Activated naive CD4-positive, alpha-beta T cell (primary cell): ENCODE measurements around the gene LACTBL1.

ENCODE experiments used
- DNase-seq, 4 experiments: peaks; one replicate each; lab custom pipeline; 2025; lab: John Stamatoyannopoulos, UW

The LACTBL1 gene

DNA sequence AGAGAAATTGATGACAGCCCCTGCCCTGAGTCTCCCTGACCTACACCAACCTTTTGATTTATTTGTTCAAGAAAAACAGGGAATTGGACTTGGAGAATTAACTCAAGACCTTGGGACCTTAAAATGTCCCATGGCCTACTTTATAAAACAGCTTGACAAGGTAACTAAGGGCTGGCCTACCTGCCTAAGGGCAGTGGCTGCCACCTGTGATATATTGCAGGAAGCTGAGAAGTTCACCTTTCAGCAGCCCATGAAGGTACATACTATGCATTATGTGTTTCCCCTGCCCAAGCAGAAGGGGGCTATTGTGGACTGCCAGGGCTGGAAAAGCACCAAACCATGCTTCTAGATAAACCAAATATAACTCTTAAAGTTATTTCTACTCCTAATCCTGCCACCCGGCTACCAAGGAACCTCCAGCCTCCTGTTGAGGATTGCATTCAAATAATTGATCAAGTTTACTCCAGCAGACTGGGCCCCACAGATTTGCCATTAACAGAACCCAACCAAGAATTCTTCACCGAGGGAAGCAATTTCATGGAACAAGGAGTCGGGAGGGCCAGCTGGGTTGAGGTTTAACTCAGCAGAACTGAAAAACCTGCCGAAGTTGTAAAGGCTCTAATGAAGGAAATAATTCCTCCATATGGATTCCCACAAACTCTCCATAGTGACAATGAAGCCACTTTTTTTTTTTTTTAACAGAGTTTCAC is 28.2 kb downstream of the LACTBL1 start:
- DNase-seq: no peak

GRCh38 chr1:22941257-22941656 is 31.4 kb downstream of the LACTBL1 start:
- no peak for DNase-seq

GRCh38 chr1:22936681-22937080 is 36.0 kb downstream of the LACTBL1 start:
- no peak for DNase-seq

GRCh38 chr1:22935433-22935832 is 37.2 kb downstream of the LACTBL1 start:
- no peak for DNase-seq

- DNase-seq: no peak
These were observed 39.7 kb downstream of the LACTBL1 start for GRCh38 chr1:22932803-22933470.

- DNase-seq: no peak
These were observed 42.3 kb downstream of the LACTBL1 start for GRCh38 chr1:22930240-22930912.

DNA sequence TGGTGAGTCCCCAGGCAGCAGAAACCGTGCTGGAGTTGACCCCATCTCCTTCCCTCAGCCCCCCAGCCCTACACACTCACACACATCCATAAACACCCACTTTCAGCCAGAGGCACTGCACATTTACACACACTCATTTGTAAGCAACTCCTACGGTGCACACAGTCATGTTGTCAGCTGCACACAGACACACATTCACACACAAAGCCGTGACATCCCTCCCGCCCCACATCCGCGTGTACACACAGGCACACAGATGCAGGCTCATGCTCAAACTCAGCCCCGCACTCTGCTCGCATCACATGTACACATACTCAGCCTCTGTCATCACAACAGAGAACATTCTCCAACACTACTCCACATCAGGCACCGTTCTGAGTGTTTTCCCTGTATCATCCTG is 47.6 kb downstream of the LACTBL1 start:
- DNase-seq: no peak

GRCh38 chr1:22922640-22923039 is 50.0 kb downstream of the LACTBL1 start:
- DNase-seq: no peak

DNA sequence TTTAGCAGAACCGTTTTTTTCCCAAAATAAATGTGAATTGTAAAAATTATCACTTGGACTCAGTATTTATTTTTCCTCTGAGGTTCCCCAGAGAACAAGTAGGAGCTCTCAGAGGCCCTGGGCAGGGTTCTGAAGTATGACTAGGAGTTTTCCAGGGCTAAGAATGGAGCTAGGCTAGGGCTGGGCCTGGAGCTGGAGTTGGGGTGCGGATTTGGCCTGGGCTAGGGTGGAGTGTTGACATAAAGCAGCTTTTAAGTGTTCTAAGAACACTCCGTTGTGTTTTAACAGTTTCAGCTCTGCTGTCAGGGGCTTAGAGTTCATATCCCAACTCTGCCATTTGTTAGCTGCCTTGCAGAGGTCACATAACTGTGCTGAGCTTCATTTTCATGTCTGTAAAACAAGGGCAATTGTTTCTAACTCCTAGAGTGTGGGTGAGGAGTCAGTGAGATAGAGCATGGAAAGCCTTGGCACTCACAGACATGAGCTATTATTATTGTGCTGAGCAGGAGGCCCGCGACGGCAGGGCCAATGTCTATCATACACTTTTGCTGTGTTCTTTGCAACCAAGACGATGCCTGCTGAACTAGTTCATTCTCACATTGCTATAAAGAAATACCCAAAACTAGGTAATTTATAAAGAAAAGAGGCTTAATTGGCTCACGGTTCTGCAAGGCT is 51.1 kb downstream of the LACTBL1 start:
- no peak for DNase-seq

- no peak for DNase-seq
These were observed 51.8 kb downstream of the LACTBL1 start for GRCh38 chr1:22920734-22921451.

- no peak for DNase-seq
These were observed 52.5 kb downstream of the LACTBL1 start for GRCh38 chr1:22920026-22920733.

DNA sequence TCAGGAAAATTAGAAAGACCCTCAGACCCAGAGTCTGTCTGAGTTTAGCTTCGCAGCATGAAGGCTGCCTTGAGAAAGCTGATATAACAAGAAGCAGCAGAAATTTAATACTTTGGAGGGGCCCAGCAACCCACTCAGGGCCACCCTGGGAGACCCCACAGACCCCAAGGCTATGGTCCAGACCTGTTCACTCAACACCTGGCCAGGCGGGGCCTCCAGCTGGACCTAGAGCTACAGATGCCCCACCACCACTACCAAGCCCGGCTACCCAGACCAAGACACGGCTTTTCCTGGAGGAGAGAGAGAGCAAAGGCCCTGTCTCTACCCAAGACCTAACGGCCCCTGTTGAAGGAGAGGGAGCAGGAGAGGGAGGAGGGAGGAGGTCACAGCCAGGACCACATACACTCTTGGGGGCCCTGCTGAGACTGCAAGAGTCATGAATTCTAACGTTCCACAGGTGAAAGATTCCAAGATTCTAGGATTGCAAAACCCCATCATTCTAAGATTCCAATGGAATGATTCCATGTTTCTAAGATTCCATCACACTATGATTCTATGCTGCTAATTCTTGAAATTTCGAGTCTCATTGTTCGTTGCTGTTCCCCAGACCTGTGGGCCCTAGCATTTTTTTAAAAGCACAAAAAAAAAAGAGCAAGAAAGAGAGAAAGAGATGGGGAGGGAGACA is 53.2 kb downstream of the LACTBL1 start:
- DNase-seq: no peak

- DNase-seq: no peak
These were observed 54.0 kb downstream of the LACTBL1 start for GRCh38 chr1:22918644-22919043.

DNA sequence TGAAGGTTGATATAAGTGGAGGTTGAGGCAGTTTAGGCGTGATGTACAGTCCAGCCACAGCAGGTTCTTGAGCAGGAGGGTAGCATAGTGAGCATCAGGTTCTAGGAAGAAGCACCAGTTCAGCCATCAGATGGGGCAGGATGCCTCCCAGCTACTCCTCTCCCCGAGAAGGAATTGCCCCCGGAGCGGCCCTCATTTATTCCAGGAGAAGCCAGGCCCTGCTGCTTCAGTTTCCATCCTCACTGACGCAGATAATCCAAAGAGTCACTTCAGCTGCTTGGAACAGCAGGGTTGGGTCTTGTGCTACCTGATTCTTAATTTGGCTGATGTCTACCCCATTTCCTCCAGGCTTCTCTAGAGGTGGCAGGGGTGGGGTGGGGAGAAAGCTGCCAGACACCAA is 54.7 kb downstream of the LACTBL1 start:
- no peak for DNase-seq

- no peak for DNase-seq
These were observed 56.2 kb downstream of the LACTBL1 start for GRCh38 chr1:22916471-22916820.

GRCh38 chr1:22915816-22916470 is 56.7 kb downstream of the LACTBL1 start:
- no peak for DNase-seq

- no peak for DNase-seq
These were observed 57.4 kb downstream of the LACTBL1 start for GRCh38 chr1:22915231-22915630.

GRCh38 chr1:22914633-22915217 is 57.9 kb downstream of the LACTBL1 start:
- DNase-seq: no peak

DNA sequence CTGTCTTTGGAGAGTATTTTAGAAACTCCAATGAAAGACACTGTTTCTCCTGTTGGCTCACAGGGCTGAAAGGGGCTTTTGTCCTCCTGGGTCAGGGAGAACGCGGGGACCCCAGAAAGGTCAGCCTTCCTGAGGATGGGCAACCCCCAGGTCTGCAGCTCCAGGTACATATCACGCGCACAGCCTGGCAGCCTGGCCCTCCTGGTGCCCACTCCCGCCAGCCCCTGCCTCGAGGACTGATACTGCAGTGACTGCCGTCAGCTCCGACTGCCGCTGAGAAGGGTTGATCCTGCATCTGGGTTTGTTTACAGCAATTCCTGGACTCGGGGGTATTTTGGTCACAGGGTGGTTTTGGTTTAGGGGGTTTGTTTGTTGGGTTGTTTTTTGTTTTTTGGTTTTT is 58.5 kb downstream of the LACTBL1 start:
- DNase-seq: no peak
